ENCODE results near the gene TMEM225B. TPM values are rescaled to one million over a fixed set of nuclear protein-coding genes. Genes with fewer than 3 reads are reported as not detected.

Gene TMEM225B
- total and polyA plus RNA-seq, 2 of the 4 experiments (the other 2 are of a cell fraction), result 0.32 to 0.54 TPM

DNA sequence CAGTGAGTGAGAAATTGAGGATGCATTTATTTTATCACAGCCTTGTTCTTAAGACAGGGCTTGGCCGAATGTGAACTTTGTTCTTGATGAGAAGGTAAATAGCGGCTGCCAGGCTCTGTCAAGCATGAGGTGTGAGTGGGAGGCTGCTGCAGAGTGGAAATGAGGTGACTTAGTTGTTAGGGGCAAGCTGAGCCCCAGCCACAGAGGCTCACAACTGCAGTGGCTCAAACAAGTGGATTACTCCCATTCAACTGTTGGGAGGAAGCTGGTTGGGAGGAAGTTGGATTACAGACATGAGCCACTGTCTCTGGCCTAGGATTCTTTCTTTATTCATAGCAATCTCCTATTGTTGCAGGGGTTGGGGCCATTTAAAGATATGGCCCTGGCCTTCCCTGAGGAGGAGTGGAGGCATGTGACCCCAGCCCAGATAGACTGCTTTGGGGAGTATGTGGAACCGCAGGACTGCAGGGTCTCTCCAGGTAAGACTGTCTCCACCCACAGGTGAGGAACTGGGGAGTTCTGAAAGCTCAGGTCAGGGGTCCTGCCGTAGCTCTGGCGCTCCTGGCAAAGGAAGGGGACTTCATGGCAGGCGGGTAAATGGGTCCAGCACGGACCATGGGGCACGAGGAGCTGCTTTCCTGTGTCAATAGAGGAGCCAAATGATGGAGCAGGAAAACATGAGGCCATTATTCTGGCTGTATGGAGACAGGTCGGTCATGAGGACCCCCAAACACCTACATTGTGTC lies 25.8 kb downstream of the TMEM225B start:
- H3K4me1 ChIP-seq (ENCODE audit: control insufficient read depth, insufficient read depth, low read length), result no peaks in the 10 kb centered on the region
- no peaks in the 10 kb centered on the region; the same call in 1 of the 2 replicates for H3K9me1 ChIP-seq (ENCODE audit: insufficient read depth, low read length)
- H4K8ac ChIP-seq (ENCODE audit: low read depth in 2 of 2, low read length in 2 of 2), result no peak overlapping the region
- H2AFZ ChIP-seq (replicated peaks; ENCODE audit: low read length, poor library complexity), result no peak overlapping the region
- peaks cover 67% of the 10 kb centered on the region for H3K36me3 ChIP-seq (ENCODE audit: control insufficient read depth, insufficient read depth, low read length)
- H2AK9ac ChIP-seq (replicated peaks; ENCODE audit: low read depth, low read length, poor library complexity), result no peak overlapping the region
- H2BK20ac ChIP-seq (ENCODE audit: low read depth, low read length), result no peak overlapping the region
- ChIA-PET CTCF (no interaction called here), POLR2A (ENCODE audit: unreplicated experiment) (no interaction called here)
- no peaks in the 10 kb centered on the region for H3K27me3 ChIP-seq (ENCODE audit: control insufficient read depth, insufficient read depth, low read length)
- no peak overlapping the region for H4K91ac ChIP-seq (ENCODE audit: insufficient read depth, low read depth, low read length)
- no peak overlapping the region for H3K14ac ChIP-seq (replicated peaks; ENCODE audit: low read depth, low read length)
- intact Hi-C loops (cut with micrococcal nuclease) (no loop called here), dilution Hi-C loops (cut with HindIII; ENCODE audit: low sequenced_read_pairs, unreplicated experiment) (no loop called here), in situ Hi-C loops (cut with MboI; ENCODE audit: low sequenced_read_pairs) (no loop called here)
- no TSS peak for BruUV-seq (replicated peaks)
- no peak overlapping the region for H3K9ac ChIP-seq (ENCODE audit: low read depth, low read length)
- TF ChIP-seq MAZ (IDR thresholded peaks at IDR 0.05; ENCODE audit: borderline replicate concordance, low read depth, low read length) (no peak), BHLHE40 (IDR thresholded peaks at IDR 0.05; ENCODE audit: low read depth, low read length) (no peak), FOS (IDR thresholded peaks at IDR 0.05; ENCODE audit: low read depth, low read length) (no peak), MXI1 (IDR thresholded peaks at IDR 0.05; ENCODE audit: borderline replicate concordance, low read depth, low read length) (no peak), CHD1 (IDR thresholded peaks at IDR 0.05; ENCODE audit: low read depth, low read length) (no peak), RFX5 (IDR thresholded peaks at IDR 0.05; ENCODE audit: low read depth, low read length) (no peak), MAFK (IDR thresholded peaks at IDR 0.05; ENCODE audit: low read depth, low read length) (no peak), RCOR1 (IDR thresholded peaks at IDR 0.05; ENCODE audit: insufficient replicate concordance, low read length) (no peak), NFE2L2 (IDR thresholded peaks at IDR 0.05; ENCODE audit: low read depth, low read length) (no peak), RAD21 (IDR thresholded peaks at IDR 0.05; ENCODE audit: low read length) (no peak), POLR2A (IDR thresholded peaks at IDR 0.05; ENCODE audit: low read depth, low read length) (no peak), SMC3 (IDR thresholded peaks at IDR 0.05; ENCODE audit: low read depth, low read length) (no peak), CEBPB (IDR thresholded peaks at IDR 0.05; ENCODE audit: low read depth, low read length) (no peak)
- TF ChIP-seq, protein P1, sequence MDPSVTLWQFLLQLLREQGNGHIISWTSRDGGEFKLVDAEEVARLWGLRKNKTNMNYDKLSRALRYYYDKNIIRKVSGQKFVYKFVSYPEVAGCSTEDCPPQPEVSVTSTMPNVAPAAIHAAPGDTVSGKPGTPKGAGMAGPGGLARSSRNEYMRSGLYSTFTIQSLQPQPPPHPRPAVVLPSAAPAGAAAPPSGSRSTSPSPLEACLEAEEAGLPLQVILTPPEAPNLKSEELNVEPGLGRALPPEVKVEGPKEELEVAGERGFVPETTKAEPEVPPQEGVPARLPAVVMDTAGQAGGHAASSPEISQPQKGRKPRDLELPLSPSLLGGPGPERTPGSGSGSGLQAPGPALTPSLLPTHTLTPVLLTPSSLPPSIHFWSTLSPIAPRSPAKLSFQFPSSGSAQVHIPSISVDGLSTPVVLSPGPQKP (IDR thresholded peaks at IDR 0.05; ENCODE audit: borderline replicate concordance, low read depth, low read length), result no peak
- TF ChIP-seq, protein P2, sequence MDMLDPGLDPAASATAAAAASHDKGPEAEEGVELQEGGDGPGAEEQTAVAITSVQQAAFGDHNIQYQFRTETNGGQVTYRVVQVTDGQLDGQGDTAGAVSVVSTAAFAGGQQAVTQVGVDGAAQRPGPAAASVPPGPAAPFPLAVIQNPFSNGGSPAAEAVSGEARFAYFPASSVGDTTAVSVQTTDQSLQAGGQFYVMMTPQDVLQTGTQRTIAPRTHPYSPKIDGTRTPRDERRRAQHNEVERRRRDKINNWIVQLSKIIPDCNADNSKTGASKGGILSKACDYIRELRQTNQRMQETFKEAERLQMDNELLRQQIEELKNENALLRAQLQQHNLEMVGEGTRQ (IDR thresholded peaks at IDR 0.05; ENCODE audit: low read depth, low read length), result no peak
- TF ChIP-seq, protein P3, sequence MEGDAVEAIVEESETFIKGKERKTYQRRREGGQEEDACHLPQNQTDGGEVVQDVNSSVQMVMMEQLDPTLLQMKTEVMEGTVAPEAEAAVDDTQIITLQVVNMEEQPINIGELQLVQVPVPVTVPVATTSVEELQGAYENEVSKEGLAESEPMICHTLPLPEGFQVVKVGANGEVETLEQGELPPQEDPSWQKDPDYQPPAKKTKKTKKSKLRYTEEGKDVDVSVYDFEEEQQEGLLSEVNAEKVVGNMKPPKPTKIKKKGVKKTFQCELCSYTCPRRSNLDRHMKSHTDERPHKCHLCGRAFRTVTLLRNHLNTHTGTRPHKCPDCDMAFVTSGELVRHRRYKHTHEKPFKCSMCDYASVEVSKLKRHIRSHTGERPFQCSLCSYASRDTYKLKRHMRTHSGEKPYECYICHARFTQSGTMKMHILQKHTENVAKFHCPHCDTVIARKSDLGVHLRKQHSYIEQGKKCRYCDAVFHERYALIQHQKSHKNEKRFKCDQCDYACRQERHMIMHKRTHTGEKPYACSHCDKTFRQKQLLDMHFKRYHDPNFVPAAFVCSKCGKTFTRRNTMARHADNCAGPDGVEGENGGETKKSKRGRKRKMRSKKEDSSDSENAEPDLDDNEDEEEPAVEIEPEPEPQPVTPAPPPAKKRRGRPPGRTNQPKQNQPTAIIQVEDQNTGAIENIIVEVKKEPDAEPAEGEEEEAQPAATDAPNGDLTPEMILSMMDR (conservative IDR thresholded peaks at IDR 0.05; ENCODE audit: low read depth, low read length), result no peak
- H4K20me1 ChIP-seq (ENCODE audit: insufficient read depth, low read length), result no peaks in the 10 kb centered on the region
- no peak overlapping the region for H2BK120ac ChIP-seq (ENCODE audit: low read depth, low read length)
- ATAC-seq (ENCODE audit: low read depth), result no peak
- no peak for DNase-seq
- H3K4me2 ChIP-seq (ENCODE audit: low read depth, low read length), result no peak overlapping the region
- no peak overlapping the region for H3K4me3 ChIP-seq (ENCODE audit: insufficient read depth, low read depth, low read length)
- no peak overlapping the region for H3K18ac ChIP-seq (ENCODE audit: low read depth, low read length)
- no peak overlapping the region for H3K23ac ChIP-seq (ENCODE audit: low read depth, low read length)
- no peak overlapping the region for H4K5ac ChIP-seq (ENCODE audit: low read depth, low read length)
- H3K27ac ChIP-seq (ENCODE audit: insufficient read depth, low read length), result no peak overlapping the region
- H3K56ac ChIP-seq (ENCODE audit: extremely low read depth, insufficient read depth, low read length), result no peak overlapping the region
- H3K79me1 ChIP-seq (ENCODE audit: low read depth in 1 of 2, low read length in 2 of 2), result peaks cover 20 to 47% of the 10 kb centered on the region in 2 experiments
- WGBS, 2 experiments (ENCODE audit: extremely low coverage in 2 of 2, insufficient read length in 1 of 2), result 100% methylated on average over 1 of the region's 9 CpGs; no CpG with 5 or more reads in 1 of the 2 experiments
- H2AK5ac ChIP-seq (ENCODE audit: low read depth, low read length), result no peak overlapping the region
- H2BK15ac ChIP-seq (ENCODE audit: low read depth, low read length), result no peak overlapping the region
- no peak overlapping the region for H2BK5ac ChIP-seq (ENCODE audit: low read depth, low read length, poor library complexity, severe bottlenecking)
- H3K9me3 ChIP-seq (ENCODE audit: control insufficient read depth, insufficient read depth, low read length), result no peaks in the 10 kb centered on the region
- H3K4ac ChIP-seq (ENCODE audit: low read depth, low read length), result no peak overlapping the region

All from IMR-90 (cell line).